Mononuclear cell (primary cell): Measurements from ENCODE around the gene NUP133. TPM values are rescaled to one million over a fixed set of nuclear protein-coding genes. Genes with fewer than 3 reads are reported as not detected.

ENCODE experiments used
- H3K27me3 ChIP-seq: 2 replicates; pipeline ENCODE4 v1.6.0; 2011; ENCODE audit warnings: low read length, control low read depth; ENCODE audit not compliant: insufficient read depth
- H3K4me1 ChIP-seq: 2 replicates; pipeline ENCODE4 v1.5.1; 2011; ENCODE audit warnings: mild to moderate bottlenecking, low read length, control low read depth; ENCODE audit not compliant: insufficient read depth
- H3K4me3 ChIP-seq: 2 replicates; pipeline ENCODE4 v1.5.1; 2011; ENCODE audit warnings: mild to moderate bottlenecking, low read length, moderate library complexity
- H3K9me3 ChIP-seq: 2 replicates; pipeline ENCODE4 v1.5.1; 2011; ENCODE audit warnings: low read depth, mild to moderate bottlenecking, control low read depth, low read length
- total RNA-seq: library from RNA; depleted of rRNA; stranded (reverse); fragments of >200 nt; gene quantifications from one replicate; pipeline ENCODE4 v1.2.3, GENCODE V29; 2012

The NUP133 gene
- total RNA-seq, result 42.0 TPM

GRCh38 chr1:229507951-229508822 lies at the start of gene NUP133:
NUP133 (minus strand) TSS chr1:229508341; CDS start chr1:229508249, 92 bp downstream.
- Histone ChIP-seq H3K9me3 (no peaks in the 10 kb centered on the region), H3K27me3 (no peaks in the 10 kb centered on the region), H3K4me3 (peak within 1 kb of the TSS; percentile 94), H3K4me1 (peaks cover 19% of the 10 kb centered on the region)

DNA sequence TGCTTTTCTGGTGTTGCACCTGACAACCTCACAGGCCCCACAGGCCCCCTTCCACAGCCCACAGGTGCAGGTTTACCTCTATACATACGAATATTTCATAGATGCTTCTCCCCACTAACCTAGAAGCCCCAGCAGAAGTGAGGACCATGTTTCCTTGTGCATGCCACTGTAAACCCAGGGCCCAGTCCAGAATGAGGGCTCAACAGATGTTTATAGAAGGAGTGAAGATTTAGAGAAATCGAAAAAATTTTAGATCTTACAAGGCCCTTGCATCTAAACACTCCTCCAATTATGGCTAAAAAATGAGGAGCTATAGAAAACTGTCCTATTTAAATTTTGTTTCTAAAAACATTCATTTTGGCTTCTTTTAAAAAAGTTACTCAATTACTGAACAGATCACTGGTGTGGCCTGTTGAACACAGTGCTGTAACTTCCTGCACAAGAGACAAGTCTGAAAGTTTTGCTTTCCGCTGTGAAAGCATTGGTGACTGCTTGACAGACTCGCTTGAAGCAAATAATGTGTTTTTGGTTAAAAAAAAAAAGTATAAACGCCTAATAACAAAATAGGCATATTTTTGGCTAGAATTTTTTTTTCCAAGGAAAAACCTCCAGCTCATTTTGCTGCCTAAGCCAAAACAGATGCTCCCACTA lies 49.2 kb upstream of the NUP133 start:
- H3K27me3 ChIP-seq, result no peaks in the 10 kb centered on the region
- peaks cover 51% of the 10 kb centered on the region for H3K4me1 ChIP-seq
- peak overlapping the region; percentile 70 for H3K4me3 ChIP-seq
- no peaks in the 10 kb centered on the region for H3K9me3 ChIP-seq

GRCh38 chr1:229554886-229555621 lies 46.9 kb upstream of the NUP133 start:
- H3K4me3 ChIP-seq, result no peak overlapping the region
- no peaks in the 10 kb centered on the region for H3K9me3 ChIP-seq
- no peaks in the 10 kb centered on the region for H3K27me3 ChIP-seq
- peaks cover 53% of the 10 kb centered on the region for H3K4me1 ChIP-seq

- peaks cover 47% of the 10 kb centered on the region for H3K4me1 ChIP-seq
- no peaks in the 10 kb centered on the region for H3K9me3 ChIP-seq
- no peak overlapping the region for H3K4me3 ChIP-seq
- H3K27me3 ChIP-seq, result no peaks in the 10 kb centered on the region
Measured at GRCh38 chr1:229553621-229554130, 45.5 kb upstream of the NUP133 start.

DNA sequence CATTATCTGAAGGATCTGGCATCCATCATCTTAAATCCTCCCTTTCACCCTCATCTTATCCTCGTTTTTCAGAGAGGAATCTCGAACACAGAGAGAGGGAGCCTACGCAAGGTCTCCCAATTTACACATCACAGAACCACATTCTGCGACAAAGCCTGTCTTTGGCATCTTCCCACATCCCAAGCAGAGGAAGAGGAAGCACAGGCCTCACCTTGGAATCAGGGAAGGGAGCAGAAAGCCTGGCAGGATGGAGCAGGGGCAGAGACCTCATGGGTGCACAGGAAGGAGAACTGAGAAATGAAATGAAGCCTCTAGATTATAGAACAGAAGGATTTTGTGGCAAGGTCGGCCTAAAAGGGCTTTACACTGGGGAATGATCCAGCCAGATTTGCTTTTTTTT lies 44.6 kb upstream of the NUP133 start:
- H3K4me3 ChIP-seq, result no peak overlapping the region
- peaks cover 46% of the 10 kb centered on the region for H3K4me1 ChIP-seq
- H3K27me3 ChIP-seq, result no peaks in the 10 kb centered on the region
- H3K9me3 ChIP-seq, result no peaks in the 10 kb centered on the region

DNA sequence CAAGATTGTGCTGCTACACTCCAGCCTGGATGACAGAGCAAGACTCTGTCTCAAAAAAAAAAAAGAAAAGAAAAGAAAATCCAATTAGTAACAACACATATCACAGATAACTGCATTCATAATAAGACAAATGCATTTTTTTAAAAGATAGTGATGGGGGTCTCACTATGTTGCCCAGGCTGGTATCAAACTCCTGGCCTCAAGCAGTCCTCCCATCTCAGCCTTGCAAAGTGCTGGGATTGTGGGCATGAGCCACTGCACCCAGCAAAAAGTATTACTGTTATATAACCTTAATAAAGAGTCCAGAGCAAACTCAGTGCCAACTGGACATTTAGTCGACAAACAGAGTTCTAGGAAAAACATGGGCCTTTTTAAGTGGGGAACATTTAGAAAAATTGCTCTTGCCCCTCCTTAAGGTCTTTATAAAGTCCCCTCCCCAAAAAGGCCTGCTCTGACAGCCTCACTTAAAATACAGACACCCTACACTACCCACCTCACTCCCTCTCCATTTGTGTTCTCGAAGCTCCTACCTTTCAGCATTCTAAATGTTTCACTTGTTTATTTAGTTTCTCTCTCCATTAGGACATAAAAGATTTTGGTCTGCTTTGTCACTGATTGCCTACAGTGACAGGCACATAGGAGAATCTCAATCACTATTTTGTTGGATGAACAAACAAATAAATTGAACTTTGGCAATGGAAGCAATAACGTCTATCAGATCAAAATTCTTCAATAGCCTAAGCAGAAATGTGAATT lies 42.8 kb upstream of the NUP133 start:
- Histone ChIP-seq H3K4me3 (no peak overlapping the region), H3K27me3 (no peaks in the 10 kb centered on the region), H3K9me3 (no peaks in the 10 kb centered on the region), H3K4me1 (peaks cover 29% of the 10 kb centered on the region)

GRCh38 chr1:229547542-229547941 lies 39.4 kb upstream of the NUP133 start:
- peaks cover 6% of the 10 kb centered on the region for H3K4me1 ChIP-seq
- H3K9me3 ChIP-seq, result no peaks in the 10 kb centered on the region
- H3K27me3 ChIP-seq, result no peaks in the 10 kb centered on the region
- no peak overlapping the region for H3K4me3 ChIP-seq

DNA sequence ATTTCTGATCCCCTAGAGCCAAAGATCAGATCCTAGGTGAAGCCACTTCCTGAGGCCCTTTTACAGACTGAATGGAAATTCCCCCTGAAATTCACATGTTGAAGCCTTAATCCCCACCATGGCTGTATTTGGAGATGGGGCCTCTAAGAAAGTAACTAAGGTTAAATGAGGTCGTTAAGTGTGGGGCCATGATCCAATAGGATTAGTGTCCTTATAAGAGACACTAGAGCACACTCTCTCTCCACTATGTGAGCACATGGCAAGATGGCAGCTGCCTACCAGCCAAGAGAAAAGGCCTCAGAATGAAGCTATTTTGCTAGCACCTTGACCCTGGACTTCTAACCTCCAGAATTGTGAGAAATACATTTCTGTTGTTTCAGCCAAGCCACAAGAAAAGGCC lies 36.4 kb upstream of the NUP133 start:
- H3K27me3 ChIP-seq, result no peaks in the 10 kb centered on the region
- H3K4me3 ChIP-seq, result no peak overlapping the region
- H3K9me3 ChIP-seq, result no peaks in the 10 kb centered on the region
- peaks cover 3% of the 10 kb centered on the region for H3K4me1 ChIP-seq

DNA sequence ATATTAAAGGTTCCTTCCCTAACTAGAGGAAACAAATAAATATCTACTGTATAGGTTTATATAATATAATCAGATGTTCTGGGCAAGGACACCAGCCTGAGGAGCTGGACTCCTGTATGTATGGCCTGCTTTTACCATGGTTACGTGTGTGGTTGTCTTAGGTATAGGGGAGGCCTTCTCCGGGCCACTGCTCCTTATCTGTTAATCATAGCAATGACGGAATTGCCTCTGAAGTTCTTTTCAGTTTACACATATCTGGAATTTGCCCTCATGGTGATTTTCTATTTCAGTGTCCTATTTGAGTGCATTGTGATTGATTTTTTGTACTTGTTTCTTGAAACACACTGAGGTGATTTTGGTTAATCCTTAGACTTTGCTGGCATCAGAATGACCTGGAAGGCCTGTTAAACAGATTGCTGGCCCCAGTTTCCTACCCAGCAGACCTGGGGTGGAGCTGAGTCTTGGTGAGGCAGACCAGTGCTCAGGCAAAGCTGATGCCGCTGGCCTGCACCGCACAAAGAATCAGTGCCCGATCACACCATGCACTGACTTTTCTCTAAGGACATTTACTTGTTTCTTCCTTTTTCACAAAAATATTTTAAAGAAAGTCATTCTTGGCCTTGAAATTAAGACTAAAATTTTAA lies 31.8 kb upstream of the NUP133 start:
- Histone ChIP-seq H3K9me3 (no peaks in the 10 kb centered on the region), H3K4me1 (peaks cover 3% of the 10 kb centered on the region), H3K27me3 (no peaks in the 10 kb centered on the region), H3K4me3 (no peak overlapping the region)

- no peaks in the 10 kb centered on the region for H3K27me3 ChIP-seq
- H3K9me3 ChIP-seq, result no peaks in the 10 kb centered on the region
- H3K4me3 ChIP-seq, result no peak overlapping the region
- H3K4me1 ChIP-seq, result peaks cover 3% of the 10 kb centered on the region
Measured at GRCh38 chr1:229538945-229539344, 30.8 kb upstream of the NUP133 start.

DNA sequence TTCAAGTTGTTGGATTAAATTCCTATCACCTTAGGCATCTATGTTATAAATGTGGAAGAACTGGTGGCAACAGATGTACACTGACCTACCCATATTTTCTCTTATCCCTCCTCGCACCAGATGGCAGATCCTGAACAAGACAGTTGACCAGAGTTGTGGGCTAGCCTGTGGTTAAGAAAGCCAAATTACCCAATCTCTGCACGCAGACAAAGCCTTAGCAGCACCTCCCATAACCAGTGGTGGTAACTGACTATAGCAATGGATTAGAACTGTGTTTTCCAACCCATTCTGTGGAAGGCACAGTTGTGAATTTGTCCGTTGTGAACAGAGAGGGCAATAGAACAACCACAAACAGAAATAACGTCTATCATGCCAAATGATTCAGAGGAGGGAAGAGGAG lies 29.8 kb upstream of the NUP133 start:
- Histone ChIP-seq H3K4me1 (peaks cover 3% of the 10 kb centered on the region), H3K9me3 (no peaks in the 10 kb centered on the region), H3K4me3 (no peak overlapping the region), H3K27me3 (no peaks in the 10 kb centered on the region)

GRCh38 chr1:229536982-229537381 lies 28.8 kb upstream of the NUP133 start:
- Histone ChIP-seq H3K4me3 (no peak overlapping the region), H3K9me3 (no peaks in the 10 kb centered on the region), H3K4me1 (no peaks in the 10 kb centered on the region), H3K27me3 (no peaks in the 10 kb centered on the region)

DNA sequence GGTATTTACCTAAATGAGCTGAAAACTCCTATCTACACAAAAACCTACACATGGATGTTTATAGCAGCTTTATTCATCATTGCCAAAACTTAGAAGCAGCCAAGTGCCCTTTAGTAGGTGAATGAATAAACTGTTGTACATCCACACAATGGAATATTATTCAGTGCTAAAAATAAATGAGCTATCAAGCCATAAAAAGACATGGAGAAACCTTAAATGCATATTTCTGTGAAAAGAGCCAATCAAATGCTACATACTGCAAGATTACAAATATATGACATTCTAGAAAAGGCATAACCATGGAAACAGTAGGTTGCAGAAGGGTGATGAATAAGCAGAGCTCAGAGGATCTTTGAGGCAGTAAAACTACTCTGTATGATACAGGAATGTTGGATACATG lies 27.1 kb upstream of the NUP133 start:
- no peak overlapping the region for H3K4me3 ChIP-seq
- no peaks in the 10 kb centered on the region for H3K4me1 ChIP-seq
- H3K27me3 ChIP-seq, result no peaks in the 10 kb centered on the region
- no peaks in the 10 kb centered on the region for H3K9me3 ChIP-seq

DNA sequence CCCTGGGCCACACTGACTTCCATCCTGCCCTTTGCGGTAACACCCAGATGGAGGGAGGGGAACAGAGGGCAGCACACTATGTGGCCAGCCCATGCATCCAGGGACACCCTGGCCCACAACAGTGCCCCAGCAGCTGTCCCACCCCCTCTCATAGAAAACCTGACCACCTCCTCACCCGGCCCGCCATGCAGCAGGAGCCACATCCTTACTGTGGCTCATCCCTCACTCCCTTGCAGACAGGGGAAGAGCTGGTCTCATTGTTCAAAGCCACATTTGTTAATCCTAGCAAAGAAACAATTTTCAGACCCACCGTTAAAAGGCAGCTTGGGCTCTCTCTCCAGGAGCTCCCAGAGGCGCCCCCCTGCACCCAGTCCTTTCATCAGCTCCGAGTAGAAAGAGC lies 23.2 kb upstream of the NUP133 start:
- Histone ChIP-seq H3K9me3 (no peaks in the 10 kb centered on the region), H3K4me3 (no peak overlapping the region), H3K27me3 (no peaks in the 10 kb centered on the region), H3K4me1 (no peaks in the 10 kb centered on the region)
